Peyer's patch (tissue), 4 donors: ENCODE data around the gene SIPA1L3. TPM values are rescaled to one million over a fixed set of nuclear protein-coding genes. Genes with fewer than 3 reads are reported as not detected.
A peak's percentile ranks its signal among the peaks of the same experiment; 100 is the strongest.

Experiments
- DNase-seq, 3 donors: peaks; one replicate each; pipeline ENCODE4 v3.0.0-alpha.2; 2017 to 2019
- H3K27ac ChIP-seq, 4 donors: fragments of 200-600 bp; sonication (generic); one replicate each; pipeline ENCODE4 v1.5.1; 2016 to 2019
- H3K27me3 ChIP-seq, 2 donors: fragments of 200-600 bp; sonication (generic); one replicate each; pipeline ENCODE4 v1.5.1; 2019
- H3K36me3 ChIP-seq, 3 donors: fragments of 200-600 bp; sonication (generic); one replicate each; pipeline ENCODE4 v1.5.1; 2016 to 2019
- H3K4me1 ChIP-seq, 4 donors: fragments of 200-600 bp; sonication (generic); one replicate each; pipeline ENCODE4 v1.5.1; 2016 to 2019
- H3K4me3 ChIP-seq, 4 donors: fragments of 200-600 bp; sonication (generic); 1 replicate in 3 of 4; 2 replicates in 1 of 4; pipeline ENCODE4 v1.5.1; 2016 to 2019; ENCODE audit warnings: mild to moderate bottlenecking in 1 of 4
- H3K9me3 ChIP-seq, 4 donors: fragments of 200-600 bp; sonication (generic); one replicate each; pipeline ENCODE4 v1.5.1; 2016 to 2019; ENCODE audit warnings: mild to moderate bottlenecking in 1 of 4
- POLR2A ChIP-seq, 2 donors: fragments of 450-650 bp; IDR thresholded peaks; one replicate each; pipeline ENCODE4 v1.5.1; 2017; ENCODE audit warnings: antibody characterized with exemption in 2 of 2, mild to moderate bottlenecking in 2 of 2, moderate library complexity in 2 of 2
- total RNA-seq, 4 donors: library from RNA; depleted of rRNA; stranded (reverse); fragments of >200 nt; gene quantifications; one replicate each; pipeline ENCODE4 v1.1.0, GENCODE V29; 2016
- TF ChIP-seq, protein P1 (sequence below), 6 experiments: fragments of 450-650 bp in 4 of 6; fragments of 200-600 bp in 2 of 6; sonication (generic) in 1 of 6; IDR thresholded peaks; one replicate each; pipeline ENCODE4 v1.5.1; 2017 to 2019; ENCODE audit warnings: antibody characterized with exemption in 6 of 6, mild to moderate bottlenecking in 3 of 6, moderate library complexity in 1 of 6

The SIPA1L3 gene
- total RNA-seq, 4 donors from 2014 or later: 63.5 to 304 (median 264) TPM

DNA sequence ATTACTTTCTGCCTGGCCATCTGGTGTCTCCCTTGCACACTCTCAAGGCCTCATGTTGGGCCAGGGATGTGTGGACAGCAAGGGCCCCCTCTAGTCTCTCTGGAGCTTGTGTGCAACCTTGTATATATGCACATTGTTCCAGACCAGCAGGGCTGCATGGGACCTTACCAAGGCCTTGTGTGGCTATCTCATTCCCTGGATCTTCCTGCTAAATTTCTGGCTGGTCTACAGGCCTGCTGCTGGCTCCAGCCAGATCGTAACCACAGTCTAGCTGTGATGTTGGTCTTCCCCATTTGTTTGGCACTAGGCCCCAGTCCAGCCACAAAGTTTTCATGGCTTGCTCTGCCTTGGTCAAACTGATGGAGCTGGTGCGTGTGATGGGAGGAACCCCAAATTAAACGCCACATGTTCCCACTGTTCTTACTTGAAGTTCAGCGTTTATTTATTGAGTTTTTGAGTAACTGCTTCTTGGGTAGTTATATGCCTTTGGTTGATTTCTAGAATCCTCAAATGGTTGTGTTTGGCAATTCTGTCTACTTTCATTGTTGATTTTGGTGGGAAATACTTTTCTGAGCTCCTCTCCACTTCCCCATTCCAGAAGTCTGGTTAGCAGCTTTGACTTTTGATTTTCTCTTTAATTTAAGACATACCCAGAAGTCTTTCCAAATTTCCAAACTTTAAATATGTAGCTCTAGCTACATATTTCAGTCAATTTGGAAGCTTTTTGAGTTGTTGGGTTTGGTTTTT, 56.4 kb downstream of the SIPA1L3 start:
- Histone ChIP-seq H3K36me3 (no peaks in the 10 kb centered on the region), H3K9me3 (no peaks in the 10 kb centered on the region), H3K27me3 (no peaks in the 10 kb centered on the region), H3K4me3 (no peak overlapping the region), H3K27ac (peak overlapping the region in 1 of 4 donors; percentile 60), H3K4me1 (peaks cover 0 to 15% (median 4%) of the 10 kb centered on the region in 4 donors)
- TF ChIP-seq, protein P1, sequence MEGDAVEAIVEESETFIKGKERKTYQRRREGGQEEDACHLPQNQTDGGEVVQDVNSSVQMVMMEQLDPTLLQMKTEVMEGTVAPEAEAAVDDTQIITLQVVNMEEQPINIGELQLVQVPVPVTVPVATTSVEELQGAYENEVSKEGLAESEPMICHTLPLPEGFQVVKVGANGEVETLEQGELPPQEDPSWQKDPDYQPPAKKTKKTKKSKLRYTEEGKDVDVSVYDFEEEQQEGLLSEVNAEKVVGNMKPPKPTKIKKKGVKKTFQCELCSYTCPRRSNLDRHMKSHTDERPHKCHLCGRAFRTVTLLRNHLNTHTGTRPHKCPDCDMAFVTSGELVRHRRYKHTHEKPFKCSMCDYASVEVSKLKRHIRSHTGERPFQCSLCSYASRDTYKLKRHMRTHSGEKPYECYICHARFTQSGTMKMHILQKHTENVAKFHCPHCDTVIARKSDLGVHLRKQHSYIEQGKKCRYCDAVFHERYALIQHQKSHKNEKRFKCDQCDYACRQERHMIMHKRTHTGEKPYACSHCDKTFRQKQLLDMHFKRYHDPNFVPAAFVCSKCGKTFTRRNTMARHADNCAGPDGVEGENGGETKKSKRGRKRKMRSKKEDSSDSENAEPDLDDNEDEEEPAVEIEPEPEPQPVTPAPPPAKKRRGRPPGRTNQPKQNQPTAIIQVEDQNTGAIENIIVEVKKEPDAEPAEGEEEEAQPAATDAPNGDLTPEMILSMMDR (IDR thresholded peaks at IDR 0.05): no peak
- no peak for TF ChIP-seq POLR2A (IDR thresholded peaks at IDR 0.05)
- peak in 1 of 3 donors; percentile 40 for DNase-seq

DNA sequence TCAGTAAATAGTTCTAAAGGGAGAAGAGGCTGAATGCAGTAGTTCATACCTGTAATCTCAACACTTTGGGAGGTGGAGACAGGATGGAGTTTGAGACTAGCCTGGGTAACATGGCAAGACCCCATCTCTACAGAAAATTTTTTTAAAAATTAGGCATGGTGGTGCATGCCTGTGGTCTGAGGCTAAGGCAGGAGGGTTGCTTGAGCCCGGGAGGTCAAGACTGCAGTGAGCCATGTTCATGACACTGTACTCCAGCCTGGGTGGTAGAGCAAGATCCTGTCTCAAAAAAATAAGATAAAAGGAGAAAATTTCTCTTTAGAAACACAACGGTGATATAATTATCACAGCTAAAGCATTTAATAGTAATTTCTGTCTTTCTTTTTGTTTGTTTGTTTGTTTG, 57.1 kb downstream of the SIPA1L3 start:
- H3K27ac ChIP-seq: no peak overlapping the region
- TF ChIP-seq, protein P1 (IDR thresholded peaks at IDR 0.05): no peak
- no peak for TF ChIP-seq POLR2A (IDR thresholded peaks at IDR 0.05)
- H3K27me3 ChIP-seq: no peaks in the 10 kb centered on the region
- DNase-seq: no peak
- H3K9me3 ChIP-seq: no peaks in the 10 kb centered on the region
- H3K4me1 ChIP-seq: peaks cover 0 to 15% (median 4%) of the 10 kb centered on the region in 4 donors
- no peaks in the 10 kb centered on the region for H3K36me3 ChIP-seq
- no peak overlapping the region for H3K4me3 ChIP-seq

DNA sequence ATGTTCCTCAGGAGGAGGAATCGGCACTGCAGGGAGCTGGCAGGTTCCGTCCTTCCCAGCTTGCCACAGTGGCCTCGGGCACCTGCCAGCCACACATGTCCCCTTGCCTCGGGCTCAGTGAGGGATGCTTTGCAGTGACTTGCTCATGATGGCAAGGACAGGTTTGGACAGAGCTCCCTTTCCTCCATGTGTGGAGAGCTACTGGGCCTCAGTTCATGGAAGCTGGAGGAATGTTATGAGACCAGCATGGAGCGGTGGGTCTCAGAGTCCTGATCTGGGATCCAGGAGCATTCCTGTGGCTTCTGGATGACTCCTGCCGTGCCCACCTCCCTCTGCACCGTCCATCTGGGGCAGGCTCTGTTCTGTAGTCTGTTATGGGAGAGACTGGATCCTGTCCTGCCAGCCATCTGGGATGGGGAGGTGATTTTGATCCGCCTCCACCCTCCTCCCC, 59.2 kb downstream of the SIPA1L3 start:
- Histone ChIP-seq H3K36me3 (no peaks in the 10 kb centered on the region), H3K4me3 (no peak overlapping the region), H3K4me1 (peaks cover 0 to 15% (median 4%) of the 10 kb centered on the region in 4 donors), H3K27me3 (no peaks in the 10 kb centered on the region), H3K27ac (peak overlapping the region in 1 of 4 donors; percentile 26), H3K9me3 (peaks cover 0 to 11% (median 0%) of the 10 kb centered on the region in 4 donors)
- no peak for DNase-seq
- TF ChIP-seq, protein P1 (IDR thresholded peaks at IDR 0.05): no peak
- TF ChIP-seq POLR2A (IDR thresholded peaks at IDR 0.05): no peak

DNA sequence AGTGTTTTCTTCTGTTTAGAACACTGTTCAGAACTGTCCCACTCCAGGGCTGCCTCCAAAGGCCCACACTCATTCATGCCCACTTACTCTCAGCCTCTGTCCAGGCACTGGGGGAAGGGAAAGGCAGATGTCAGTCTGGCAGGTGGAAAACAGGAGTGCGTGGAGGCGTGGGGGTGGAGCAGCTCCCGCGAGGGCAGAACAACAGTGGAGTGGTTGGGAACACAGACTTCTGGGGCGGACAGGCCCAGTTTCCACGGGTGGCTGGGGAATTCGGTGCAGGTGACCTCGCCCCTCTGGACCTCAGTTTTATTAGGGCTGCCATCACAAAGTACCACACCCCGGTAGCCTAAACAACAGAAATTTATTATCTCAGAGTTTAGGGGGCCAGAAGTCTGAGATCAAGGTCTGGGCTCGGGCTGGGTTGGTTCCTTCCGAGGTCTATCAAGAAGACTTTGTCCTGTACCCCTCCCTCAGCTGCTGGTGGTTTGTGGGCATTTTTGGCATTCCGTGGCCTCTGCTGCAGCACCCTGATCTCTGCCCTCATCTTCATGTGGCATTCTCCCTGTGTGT, 59.7 kb downstream of the SIPA1L3 start:
- no peaks in the 10 kb centered on the region for H3K36me3 ChIP-seq
- no peak overlapping the region for H3K4me3 ChIP-seq
- peaks cover 0 to 11% (median 0%) of the 10 kb centered on the region in 4 donors for H3K9me3 ChIP-seq
- TF ChIP-seq POLR2A (IDR thresholded peaks at IDR 0.05): no peak
- TF ChIP-seq, protein P1 (IDR thresholded peaks at IDR 0.05): no peak
- peak overlapping the region in 1 of 4 donors; percentile 26 for H3K27ac ChIP-seq
- H3K4me1 ChIP-seq: peaks cover 0 to 15% (median 4%) of the 10 kb centered on the region in 4 donors
- DNase-seq: peak in 1 of 3 donors; percentile 56
- no peaks in the 10 kb centered on the region for H3K27me3 ChIP-seq

DNA sequence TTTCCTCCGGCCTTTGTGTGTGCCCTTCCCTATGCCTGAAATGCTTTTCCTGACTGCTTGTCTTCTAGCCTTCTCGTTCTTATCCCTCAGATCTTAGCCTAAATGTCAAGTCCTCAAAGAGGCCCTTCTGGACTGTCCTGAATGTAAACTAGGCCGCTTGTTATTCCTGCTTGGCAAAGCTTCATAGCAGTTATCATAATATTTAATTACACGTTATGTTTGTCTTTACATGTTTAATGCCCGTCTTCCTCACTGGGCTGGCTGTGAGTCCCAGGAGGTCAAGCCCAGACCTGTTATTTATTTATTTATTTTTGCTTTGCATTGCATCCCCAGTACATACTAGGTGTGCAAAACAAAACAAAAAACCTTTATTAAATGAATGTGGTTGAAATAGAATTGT, 62.7 kb downstream of the SIPA1L3 start:
- no peaks in the 10 kb centered on the region for H3K36me3 ChIP-seq
- H3K9me3 ChIP-seq: peaks cover 0 to 11% (median 0%) of the 10 kb centered on the region in 4 donors
- no peak overlapping the region for H3K27ac ChIP-seq
- H3K4me1 ChIP-seq: peaks cover 0 to 15% (median 0%) of the 10 kb centered on the region in 4 donors
- no peak for DNase-seq
- no peaks in the 10 kb centered on the region for H3K27me3 ChIP-seq
- no peak for TF ChIP-seq POLR2A (IDR thresholded peaks at IDR 0.05)
- TF ChIP-seq, protein P1 (IDR thresholded peaks at IDR 0.05): no peak
- no peak overlapping the region for H3K4me3 ChIP-seq
